ENCODE data around the gene GRM7.

GRCh38 chr3:6912240-6912639, 51.3 kb downstream of the GRM7 start:
- no peak for TF ChIP-seq POLR2A (IDR thresholded peaks at IDR 0.05)
- no peak for TF ChIP-seq CTCF (IDR thresholded peaks at IDR 0.05 in 8 of 11, conservative IDR thresholded peaks at IDR 0.05 in 3 of 11)
- no peak for TF ChIP-seq POLR2AphosphoS5 (IDR thresholded peaks at IDR 0.05)
